HepG2 (cell line): ENCODE measurements around the gene GGA3. TPM values are rescaled to one million over a fixed set of nuclear protein-coding genes. Genes with fewer than 3 reads are reported as not detected.

Experiments used
- HMG20B ChIP-seq: conservative IDR thresholded peaks from 2 replicates; pipeline ENCODE4 v1.6.1; 2016; ENCODE audit warnings: missing genetic modification reagents, missing compliant biosample characterization
- KLF6 ChIP-seq: IDR thresholded peaks from 2 replicates; pipeline ENCODE4 v1.8.0; 2016; ENCODE audit warnings: missing biosample characterization, missing genetic modification reagents
- NCOR1 ChIP-seq: fragments of 200-600 bp; sonication (generic); IDR thresholded peaks from 2 replicates; pipeline ENCODE4 v1.7.0; 2017; ENCODE audit warnings: antibody characterized with exemption, low read length, borderline replicate concordance
- NFIB ChIP-seq: sonication (generic); formaldehyde crosslinking; IDR thresholded peaks from 2 replicates; pipeline ENCODE4 v1.9.0; 2021; ENCODE audit warnings: missing genetic modification reagents, mild to moderate bottlenecking, borderline replicate concordance
- NFYB ChIP-seq: sonication (generic); formaldehyde crosslinking; IDR thresholded peaks from 2 replicates; pipeline ENCODE4 v1.4.0; 2020; ENCODE audit warnings: missing genetic modification reagents
- PHF20 ChIP-seq: sonication (generic); formaldehyde crosslinking; IDR thresholded peaks from 2 replicates; pipeline ENCODE4 v1.5.0; 2020; ENCODE audit warnings: mild to moderate bottlenecking, missing genetic modification reagents
- PITX1 ChIP-seq: sonication (generic); formaldehyde crosslinking; IDR thresholded peaks from 2 replicates; pipeline ENCODE4 v1.5.1; 2020; ENCODE audit warnings: mild to moderate bottlenecking, missing genetic modification reagents
- TBX2 ChIP-seq: sonication (generic); formaldehyde crosslinking; IDR thresholded peaks from 2 replicates; pipeline ENCODE4 v1.5.0; 2020; ENCODE audit warnings: missing genetic modification reagents, mild to moderate bottlenecking, borderline replicate concordance
- ZNF570 ChIP-seq: sonication (generic); formaldehyde crosslinking; IDR thresholded peaks from 2 replicates; pipeline ENCODE4 v1.4.0; 2020; ENCODE audit warnings: mild to moderate bottlenecking, missing genetic modification reagents, borderline replicate concordance
- ZNF792 ChIP-seq: IDR thresholded peaks from 2 replicates; pipeline ENCODE4 v1.6.1; 2016
- polyA plus RNA-seq, 8 experiments: library from polyadenylated mRNA; depleted of rRNA in 3 of 8; stranded (reverse) in 7 of 8; unstranded in 1 of 8; fragments of >200 nt; fragmentation: Illumina TruSeq in 4 of 8; extraction: Trizol in 4 of 8; gene quantifications; 2 replicates each; pipeline versions ENCODE4 v1.2.1 to v1.2.3, GENCODE V29; 2011 to 2016; ENCODE audit warnings: low read depth in 4 of 8, missing spikeins in 1 of 8, mixed read lengths in 1 of 8; ENCODE audit not compliant: insufficient read depth in 1 of 8
- total RNA-seq, 5 experiments: library from RNA; depleted of rRNA; stranded (reverse); fragments of >200 nt; fragmentation: Illumina TruSeq; extraction: Trizol; gene quantifications; 2 replicates each; pipeline ENCODE4 v1.2.3, GENCODE V29; 2016; ENCODE audit warnings: low read depth in 1 of 5
- TF ChIP-seq, protein P1 (sequence below): sonication (generic); formaldehyde crosslinking; IDR thresholded peaks from 2 replicates; pipeline ENCODE4 v1.4.0; 2020; ENCODE audit warnings: missing genetic modification reagents, borderline replicate concordance
- TF ChIP-seq, protein P2 (sequence below): sonication (generic); formaldehyde crosslinking; IDR thresholded peaks from 2 replicates; pipeline ENCODE4 v1.4.0; 2020; ENCODE audit warnings: missing genetic modification reagents, borderline replicate concordance
- TF ChIP-seq, protein P3 (sequence below): sonication (generic); formaldehyde crosslinking; IDR thresholded peaks from 2 replicates; pipeline ENCODE4 v1.5.0; 2020; ENCODE audit warnings: missing genetic modification reagents
- TF ChIP-seq, protein P4 (sequence below): sonication (generic); formaldehyde crosslinking; IDR thresholded peaks from 2 replicates; pipeline ENCODE4 v1.5.1; 2020; ENCODE audit warnings: mild to moderate bottlenecking, missing genetic modification reagents, moderate library complexity
- TF ChIP-seq, protein P5 (sequence below): sonication (generic); formaldehyde crosslinking; IDR thresholded peaks from 2 replicates; pipeline ENCODE4 v1.8.1; 2023; ENCODE audit warnings: mild to moderate bottlenecking, inconsistent platforms, moderate library complexity, missing genetic modification reagents, borderline replicate concordance
- TF ChIP-seq, protein P6 (sequence below): sonication (generic); formaldehyde crosslinking; IDR thresholded peaks from 2 replicates; pipeline ENCODE4 v1.4.0; 2020; ENCODE audit warnings: mild to moderate bottlenecking, missing genetic modification reagents
- TF ChIP-seq, protein P7 (sequence below): sonication (generic); formaldehyde crosslinking; IDR thresholded peaks from 2 replicates; pipeline ENCODE4 v1.4.0; 2020; ENCODE audit warnings: low read depth, mild to moderate bottlenecking, missing genetic modification reagents

GGA3 gene
- total and polyA plus RNA-seq, 2 of the 13 experiments (the other 11 are each of a cell fraction or from before 2014, with no cell fraction given): 28.4 to 43.7 TPM

DNA sequence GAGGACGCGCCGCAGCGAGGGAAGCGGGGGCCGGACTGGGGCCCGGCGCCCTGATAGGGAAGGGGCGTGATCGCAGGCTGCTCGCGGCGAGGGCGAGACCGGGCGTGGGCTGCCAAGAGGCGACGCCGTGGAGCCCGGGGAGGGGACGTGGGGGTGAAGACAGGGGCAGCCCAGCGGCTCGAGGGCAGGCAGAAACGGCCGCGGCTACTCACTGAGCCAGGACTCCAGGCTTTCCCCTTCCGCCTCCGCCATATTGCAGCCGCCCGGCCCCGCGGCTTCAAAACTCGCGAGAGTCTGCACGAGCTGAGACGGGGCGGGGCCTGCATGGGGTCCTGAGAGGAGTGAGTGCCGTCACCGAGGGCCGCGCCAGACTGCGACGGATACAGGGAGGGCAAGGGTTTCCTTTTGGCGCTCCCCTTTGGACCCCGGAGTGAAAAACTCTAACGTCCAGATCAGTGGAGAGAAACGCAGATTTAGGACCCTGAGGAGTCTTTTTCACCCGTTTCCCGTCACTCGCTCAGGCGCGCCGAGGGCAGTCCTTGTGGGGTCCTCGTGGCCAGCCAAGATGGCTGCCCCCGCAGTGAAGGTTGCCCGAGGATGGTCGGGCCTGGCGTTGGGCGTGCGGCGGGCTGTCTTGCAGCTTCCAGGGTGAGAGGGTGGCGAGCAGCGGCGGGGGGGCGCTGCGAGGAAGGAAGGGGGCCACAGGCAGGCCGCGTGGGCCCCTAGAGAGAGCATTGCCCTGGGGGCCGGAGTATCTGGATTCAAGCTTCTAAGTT, at the start of gene GGA3, which contains the start of gene MRPS7 (continued):
- TF ChIP-seq, protein P1, sequence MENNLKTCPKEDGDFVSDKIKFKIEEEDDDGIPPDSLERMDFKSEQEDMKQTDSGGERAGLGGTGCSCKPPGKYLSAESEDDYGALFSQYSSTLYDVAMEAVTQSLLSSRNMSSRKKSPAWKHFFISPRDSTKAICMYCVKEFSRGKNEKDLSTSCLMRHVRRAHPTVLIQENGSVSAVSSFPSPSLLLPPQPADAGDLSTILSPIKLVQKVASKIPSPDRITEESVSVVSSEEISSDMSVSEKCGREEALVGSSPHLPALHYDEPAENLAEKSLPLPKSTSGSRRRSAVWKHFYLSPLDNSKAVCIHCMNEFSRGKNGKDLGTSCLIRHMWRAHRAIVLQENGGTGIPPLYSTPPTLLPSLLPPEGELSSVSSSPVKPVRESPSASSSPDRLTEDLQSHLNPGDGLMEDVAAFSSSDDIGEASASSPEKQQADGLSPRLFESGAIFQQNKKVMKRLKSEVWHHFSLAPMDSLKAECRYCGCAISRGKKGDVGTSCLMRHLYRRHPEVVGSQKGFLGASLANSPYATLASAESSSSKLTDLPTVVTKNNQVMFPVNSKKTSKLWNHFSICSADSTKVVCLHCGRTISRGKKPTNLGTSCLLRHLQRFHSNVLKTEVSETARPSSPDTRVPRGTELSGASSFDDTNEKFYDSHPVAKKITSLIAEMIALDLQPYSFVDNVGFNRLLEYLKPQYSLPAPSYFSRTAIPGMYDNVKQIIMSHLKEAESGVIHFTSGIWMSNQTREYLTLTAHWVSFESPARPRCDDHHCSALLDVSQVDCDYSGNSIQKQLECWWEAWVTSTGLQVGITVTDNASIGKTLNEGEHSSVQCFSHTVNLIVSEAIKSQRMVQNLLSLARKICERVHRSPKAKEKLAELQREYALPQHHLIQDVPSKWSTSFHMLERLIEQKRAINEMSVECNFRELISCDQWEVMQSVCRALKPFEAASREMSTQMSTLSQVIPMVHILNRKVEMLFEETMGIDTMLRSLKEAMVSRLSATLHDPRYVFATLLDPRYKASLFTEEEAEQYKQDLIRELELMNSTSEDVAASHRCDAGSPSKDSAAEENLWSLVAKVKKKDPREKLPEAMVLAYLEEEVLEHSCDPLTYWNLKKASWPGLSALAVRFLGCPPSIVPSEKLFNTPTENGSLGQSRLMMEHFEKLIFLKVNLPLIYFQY (CRISPR knock-in tag): peak; percentile 74
- TF ChIP-seq, protein P2, sequence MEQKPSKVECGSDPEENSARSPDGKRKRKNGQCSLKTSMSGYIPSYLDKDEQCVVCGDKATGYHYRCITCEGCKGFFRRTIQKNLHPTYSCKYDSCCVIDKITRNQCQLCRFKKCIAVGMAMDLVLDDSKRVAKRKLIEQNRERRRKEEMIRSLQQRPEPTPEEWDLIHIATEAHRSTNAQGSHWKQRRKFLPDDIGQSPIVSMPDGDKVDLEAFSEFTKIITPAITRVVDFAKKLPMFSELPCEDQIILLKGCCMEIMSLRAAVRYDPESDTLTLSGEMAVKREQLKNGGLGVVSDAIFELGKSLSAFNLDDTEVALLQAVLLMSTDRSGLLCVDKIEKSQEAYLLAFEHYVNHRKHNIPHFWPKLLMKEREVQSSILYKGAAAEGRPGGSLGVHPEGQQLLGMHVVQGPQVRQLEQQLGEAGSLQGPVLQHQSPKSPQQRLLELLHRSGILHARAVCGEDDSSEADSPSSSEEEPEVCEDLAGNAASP (CRISPR knock-in tag): peak; percentile 36; the same call in 1 of the 2 replicates
- peak; percentile 86 for TF ChIP-seq TBX2
- TF ChIP-seq NFIB: peak; percentile 81
- TF ChIP-seq, protein P3, sequence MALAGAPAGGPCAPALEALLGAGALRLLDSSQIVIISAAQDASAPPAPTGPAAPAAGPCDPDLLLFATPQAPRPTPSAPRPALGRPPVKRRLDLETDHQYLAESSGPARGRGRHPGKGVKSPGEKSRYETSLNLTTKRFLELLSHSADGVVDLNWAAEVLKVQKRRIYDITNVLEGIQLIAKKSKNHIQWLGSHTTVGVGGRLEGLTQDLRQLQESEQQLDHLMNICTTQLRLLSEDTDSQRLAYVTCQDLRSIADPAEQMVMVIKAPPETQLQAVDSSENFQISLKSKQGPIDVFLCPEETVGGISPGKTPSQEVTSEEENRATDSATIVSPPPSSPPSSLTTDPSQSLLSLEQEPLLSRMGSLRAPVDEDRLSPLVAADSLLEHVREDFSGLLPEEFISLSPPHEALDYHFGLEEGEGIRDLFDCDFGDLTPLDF (CRISPR knock-in tag): no peak
- TF ChIP-seq, protein P4, sequence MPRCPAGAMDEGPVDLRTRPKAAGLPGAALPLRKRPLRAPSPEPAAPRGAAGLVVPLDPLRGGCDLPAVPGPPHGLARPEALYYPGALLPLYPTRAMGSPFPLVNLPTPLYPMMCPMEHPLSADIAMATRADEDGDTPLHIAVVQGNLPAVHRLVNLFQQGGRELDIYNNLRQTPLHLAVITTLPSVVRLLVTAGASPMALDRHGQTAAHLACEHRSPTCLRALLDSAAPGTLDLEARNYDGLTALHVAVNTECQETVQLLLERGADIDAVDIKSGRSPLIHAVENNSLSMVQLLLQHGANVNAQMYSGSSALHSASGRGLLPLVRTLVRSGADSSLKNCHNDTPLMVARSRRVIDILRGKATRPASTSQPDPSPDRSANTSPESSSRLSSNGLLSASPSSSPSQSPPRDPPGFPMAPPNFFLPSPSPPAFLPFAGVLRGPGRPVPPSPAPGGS (CRISPR knock-in tag): peak; percentile 78
- TF ChIP-seq, protein P5, sequence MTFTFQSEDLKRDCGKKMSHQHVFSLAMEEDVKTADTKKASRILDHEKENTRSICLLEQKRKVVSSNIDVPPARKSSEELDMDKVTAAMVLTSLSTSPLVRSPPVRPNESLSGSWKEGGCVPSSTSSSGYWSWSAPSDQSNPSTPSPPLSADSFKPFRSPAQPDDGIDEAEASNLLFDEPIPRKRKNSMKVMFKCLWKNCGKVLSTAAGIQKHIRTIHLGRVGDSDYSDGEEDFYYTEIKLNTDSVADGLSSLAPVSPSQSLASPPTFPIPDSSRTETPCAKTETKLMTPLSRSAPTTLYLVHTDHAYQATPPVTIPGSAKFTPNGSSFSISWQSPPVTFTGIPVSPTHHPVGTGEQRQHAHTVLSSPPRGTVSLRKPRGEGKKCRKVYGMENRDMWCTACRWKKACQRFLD (CRISPR knock-in tag): peak; percentile 79; the same call in 1 of the 2 replicates
- TF ChIP-seq PITX1: peak; percentile 35; the same call in 1 of the 2 replicates
- TF ChIP-seq, protein P6, sequence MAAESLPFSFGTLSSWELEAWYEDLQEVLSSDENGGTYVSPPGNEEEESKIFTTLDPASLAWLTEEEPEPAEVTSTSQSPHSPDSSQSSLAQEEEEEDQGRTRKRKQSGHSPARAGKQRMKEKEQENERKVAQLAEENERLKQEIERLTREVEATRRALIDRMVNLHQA: no peak
- peak; percentile 92 for TF ChIP-seq PHF20 (CRISPR knock-in tag)
- TF ChIP-seq HMG20B (CRISPR knock-in tag): no peak; the same call in 1 of the 2 replicates
- TF ChIP-seq NFYB: no peak
- peak; percentile 37; the same call in 1 of the 2 replicates for TF ChIP-seq KLF6 (CRISPR knock-in tag)
- TF ChIP-seq, protein P7, sequence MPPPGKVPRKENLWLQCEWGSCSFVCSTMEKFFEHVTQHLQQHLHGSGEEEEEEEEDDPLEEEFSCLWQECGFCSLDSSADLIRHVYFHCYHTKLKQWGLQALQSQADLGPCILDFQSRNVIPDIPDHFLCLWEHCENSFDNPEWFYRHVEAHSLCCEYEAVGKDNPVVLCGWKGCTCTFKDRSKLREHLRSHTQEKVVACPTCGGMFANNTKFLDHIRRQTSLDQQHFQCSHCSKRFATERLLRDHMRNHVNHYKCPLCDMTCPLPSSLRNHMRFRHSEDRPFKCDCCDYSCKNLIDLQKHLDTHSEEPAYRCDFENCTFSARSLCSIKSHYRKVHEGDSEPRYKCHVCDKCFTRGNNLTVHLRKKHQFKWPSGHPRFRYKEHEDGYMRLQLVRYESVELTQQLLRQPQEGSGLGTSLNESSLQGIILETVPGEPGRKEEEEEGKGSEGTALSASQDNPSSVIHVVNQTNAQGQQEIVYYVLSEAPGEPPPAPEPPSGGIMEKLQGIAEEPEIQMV (CRISPR knock-in tag): peak; percentile 54; the same call in 1 of the 2 replicates
- TF ChIP-seq ZNF792 (CRISPR knock-in tag): peak; percentile 77
- peak; percentile 35; the same call in 1 of the 2 replicates for TF ChIP-seq NCOR1
- no peak for TF ChIP-seq ZNF570 (CRISPR knock-in tag)
